Activated CD8-positive, alpha-beta memory T cell treated with anti-CD3 and anti-CD28 coated beads for 4 hours (primary cell): ENCODE measurements around the gene ZFYVE1.
"Not testable (repeated sequence)": the region's sequence is repeated elsewhere in the genome, so short reads cannot be mapped to it uniquely, and the experiment has no call there.

Experiments
- DNase-seq, 2 donors: peaks; one replicate each; pipeline ENCODE4 v3.0.0-alpha.2; 2020; ENCODE audit warnings: low read depth in 2 of 2

The ZFYVE1 gene

DNA sequence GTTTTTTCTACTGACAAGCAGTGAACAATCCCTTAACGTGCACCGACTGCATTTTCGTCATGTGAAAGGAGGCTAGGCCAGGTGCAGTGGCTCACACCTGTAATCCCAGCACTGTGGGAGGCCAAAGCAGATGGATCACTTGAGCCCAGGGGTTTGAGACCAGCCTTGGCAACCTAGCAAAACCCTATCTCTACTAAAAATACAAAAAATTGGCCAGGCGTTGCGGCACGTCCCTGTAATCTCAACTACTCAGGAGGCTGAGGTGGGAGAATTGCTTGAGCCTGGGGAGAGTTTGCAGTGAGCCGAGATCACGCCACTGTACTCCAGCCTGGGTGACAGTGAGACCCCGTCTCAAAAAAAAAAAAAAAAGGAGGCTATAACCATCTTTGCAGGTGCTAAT is 22.3 kb downstream of the ZFYVE1 start:
- DNase-seq: not testable (repeated sequence)

DNA sequence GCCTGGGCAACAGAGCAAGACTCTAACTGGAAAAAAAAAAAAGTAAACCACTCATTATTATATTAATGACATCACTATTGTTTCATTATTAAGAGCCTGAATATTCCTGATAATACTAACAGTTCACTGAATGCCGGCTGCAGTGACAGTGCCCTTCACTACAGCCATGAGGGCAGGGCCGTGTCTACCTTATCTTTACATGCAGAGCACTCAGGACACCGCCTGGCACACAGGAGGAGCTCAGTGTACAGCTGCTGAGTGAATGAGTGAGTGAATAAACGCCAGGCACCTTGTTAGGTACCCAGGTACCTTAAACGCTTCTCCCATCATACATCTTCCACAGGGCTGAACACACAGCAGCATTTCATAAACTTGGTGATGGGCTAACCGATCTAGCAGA is 23.2 kb downstream of the ZFYVE1 start:
- DNase-seq: no peak

DNA sequence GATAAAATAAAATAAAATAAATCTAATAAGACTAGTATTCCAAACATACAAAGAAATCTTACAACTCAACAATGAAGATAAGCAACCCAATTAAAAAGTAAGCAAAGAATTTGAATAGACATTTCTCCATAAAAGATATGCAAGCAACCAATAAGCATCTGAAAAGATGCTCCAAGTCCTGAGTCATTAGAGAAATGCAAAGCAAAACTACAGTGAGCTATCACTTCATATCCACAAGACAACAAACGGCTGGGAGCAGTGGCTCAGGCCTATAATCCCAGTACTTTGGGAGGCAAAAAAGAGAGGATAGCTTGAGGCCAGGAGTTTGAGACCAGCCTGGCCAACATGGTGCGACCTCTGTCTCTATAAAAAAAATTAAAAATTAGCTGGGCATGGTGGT is 26.8 kb downstream of the ZFYVE1 start:
- DNase-seq: no peak

GRCh38 chr14:72999316-72999715 is 27.6 kb downstream of the ZFYVE1 start:
- no peak for DNase-seq

DNA sequence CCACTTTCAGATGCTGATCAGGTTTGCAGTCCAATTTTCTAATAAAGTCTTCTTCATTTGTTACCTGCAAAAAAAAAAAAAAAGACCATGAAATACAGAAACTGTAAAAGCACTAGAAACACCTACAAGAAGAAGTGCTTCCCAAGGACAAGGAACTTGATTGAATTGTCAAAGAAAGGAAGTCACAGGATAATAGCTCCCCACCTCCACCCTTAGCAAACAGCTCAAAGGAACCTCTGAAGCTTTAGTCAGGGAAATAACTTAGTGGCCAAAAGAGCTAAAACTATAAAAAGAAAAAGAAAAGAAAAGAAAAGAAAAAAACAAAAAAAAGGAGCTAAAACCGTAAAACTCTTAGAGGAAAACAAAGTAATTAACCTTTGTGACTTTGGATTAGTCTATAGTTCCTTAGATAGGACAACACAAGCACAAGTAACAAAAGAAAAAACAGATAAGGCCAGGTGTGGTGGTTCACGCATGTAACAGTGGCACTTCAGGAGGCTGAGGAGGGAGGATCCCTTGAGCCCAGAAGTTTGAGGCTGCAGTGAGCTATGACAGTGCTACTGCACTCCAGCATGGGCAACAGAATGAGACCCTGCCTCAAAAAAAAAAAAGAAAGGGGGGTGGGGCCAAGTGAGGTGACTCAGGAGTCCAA is 28.5 kb downstream of the ZFYVE1 start:
- no peak for DNase-seq

GRCh38 chr14:72996916-72997315 is 30.0 kb downstream of the ZFYVE1 start:
- DNase-seq: no peak

DNA sequence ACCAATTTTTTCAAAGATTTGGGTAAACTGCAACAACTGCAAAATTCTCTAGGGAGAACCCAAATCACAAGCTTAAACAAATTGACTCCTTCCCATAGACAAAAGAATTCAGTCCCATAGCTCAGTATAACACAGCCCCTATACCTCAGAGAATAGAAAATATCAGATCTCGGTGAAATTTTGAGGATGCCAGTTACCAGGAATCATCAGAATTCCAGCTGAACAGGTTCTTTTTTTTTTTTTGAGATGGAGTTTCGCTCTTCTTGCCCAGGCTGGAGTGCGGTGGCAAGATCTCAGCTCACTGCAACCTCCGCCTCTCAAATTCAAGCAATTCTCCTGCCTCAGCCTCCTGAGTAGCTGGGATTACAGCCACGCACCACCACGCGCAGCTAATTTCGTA is 36.7 kb downstream of the ZFYVE1 start:
- no peak for DNase-seq

GRCh38 chr14:72986857-72987256 is 40.0 kb downstream of the ZFYVE1 start:
- no peak for DNase-seq

GRCh38 chr14:72986214-72986613 is 40.7 kb downstream of the ZFYVE1 start:
- DNase-seq: no peak

- no peak for DNase-seq
These were observed 44.7 kb downstream of the ZFYVE1 start for GRCh38 chr14:72982146-72982708.

DNA sequence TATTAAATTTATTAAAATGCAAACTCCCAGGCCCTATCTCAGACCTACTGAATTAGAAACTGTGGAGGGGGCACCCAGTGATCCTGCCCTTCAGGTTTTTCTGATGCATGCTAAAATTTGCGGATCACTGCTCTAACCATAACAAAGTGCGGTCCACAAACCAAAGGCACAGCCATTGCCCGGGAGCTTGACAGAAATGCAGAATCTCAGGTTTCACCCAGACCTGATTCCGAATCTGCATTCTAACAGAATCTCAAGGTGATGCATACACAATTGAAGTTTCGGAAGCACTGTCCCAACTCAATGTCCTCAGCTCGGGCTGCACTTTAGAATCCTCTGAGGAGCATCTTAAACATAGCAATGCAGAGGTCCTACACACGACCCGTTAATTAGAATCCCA is 46.0 kb downstream of the ZFYVE1 start:
- DNase-seq: no peak

DNA sequence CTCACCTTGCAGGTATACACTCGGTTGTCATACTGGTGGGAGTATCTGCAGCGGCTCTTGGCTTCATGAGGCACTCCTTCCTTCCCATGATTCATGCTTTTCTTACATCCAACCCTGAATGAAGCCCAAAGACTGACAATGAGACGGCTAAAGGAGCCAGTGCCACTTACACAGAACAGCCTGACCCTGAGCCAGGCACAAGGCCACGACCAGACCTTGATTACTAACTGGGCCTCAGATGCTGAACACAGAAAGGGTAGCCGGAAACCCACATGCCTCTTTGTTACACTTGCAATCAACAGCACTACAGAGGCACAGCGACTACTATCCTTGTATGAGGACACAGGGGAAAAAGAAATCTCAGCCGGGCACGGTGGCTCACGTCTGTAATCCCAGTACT is 48.0 kb downstream of the ZFYVE1 start:
- no peak for DNase-seq

DNA sequence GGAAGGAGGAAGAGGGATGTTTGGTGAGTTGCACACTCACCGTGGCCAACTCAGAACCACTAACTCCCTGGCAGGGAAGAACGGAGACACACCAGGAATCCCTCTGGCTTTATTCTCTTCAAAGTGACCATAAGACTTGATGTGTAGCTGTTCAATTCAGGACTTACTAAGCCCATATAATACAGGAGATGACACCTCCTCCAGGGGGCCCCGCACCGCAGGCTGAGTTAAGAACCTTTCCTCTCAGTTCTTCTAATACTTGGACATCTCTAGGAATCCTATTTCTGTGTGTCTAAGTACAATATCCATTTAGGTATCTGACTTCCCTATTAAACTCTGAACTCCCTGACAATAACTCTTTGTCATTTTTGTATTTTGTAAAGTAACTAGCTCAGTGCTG is 51.1 kb downstream of the ZFYVE1 start:
- no peak for DNase-seq

DNA sequence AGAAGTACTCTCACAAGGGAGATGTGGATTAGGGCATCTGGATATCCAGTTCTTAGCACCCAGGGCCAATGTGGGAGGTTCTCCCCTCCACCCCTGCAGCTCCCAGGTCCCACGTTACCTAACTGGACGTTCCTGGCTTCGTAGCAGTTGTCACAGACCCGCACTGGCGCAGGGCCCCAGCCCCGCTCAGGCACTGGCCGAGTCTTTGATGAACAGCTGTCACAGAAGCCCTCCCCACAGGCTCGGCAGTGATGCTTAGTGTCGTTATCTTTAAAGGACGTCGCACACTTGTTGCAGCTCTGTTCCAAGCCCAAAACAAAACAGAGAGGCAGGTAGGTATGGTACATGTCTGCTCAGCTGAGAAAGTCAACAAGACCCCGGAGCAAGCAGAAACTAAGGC is 52.2 kb downstream of the ZFYVE1 start:
- DNase-seq: no peak

GRCh38 chr14:72970824-72971434 is 56.0 kb downstream of the ZFYVE1 start:
- no peak for DNase-seq

- no peak for DNase-seq
These were observed 56.8 kb downstream of the ZFYVE1 start for GRCh38 chr14:72970058-72970630.

GRCh38 chr14:72968316-72968715 is 58.6 kb downstream of the ZFYVE1 start:
- DNase-seq: no peak

- no peak for DNase-seq
These were observed 60.9 kb downstream of the ZFYVE1 start for GRCh38 chr14:72966038-72966437.

DNA sequence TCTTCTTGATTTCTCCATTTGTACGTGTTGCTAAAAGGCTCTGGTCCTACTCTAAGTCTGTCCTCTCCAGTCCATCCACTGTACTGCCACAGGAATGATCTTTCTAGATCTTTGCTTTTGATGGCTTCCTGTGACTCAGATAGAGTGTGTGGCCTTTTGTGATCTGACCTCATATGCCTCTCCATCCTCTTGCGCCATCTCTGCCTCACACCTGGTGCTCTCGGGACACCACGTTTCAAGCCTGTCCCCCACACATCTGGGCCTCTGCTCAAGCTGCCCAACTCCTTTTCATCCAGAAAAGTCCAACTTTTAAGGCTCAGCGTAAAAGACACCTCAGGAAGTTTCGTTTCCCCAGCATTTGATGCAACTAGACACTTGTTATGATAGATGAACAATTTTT is 61.7 kb downstream of the ZFYVE1 start:
- no peak for DNase-seq

DNA sequence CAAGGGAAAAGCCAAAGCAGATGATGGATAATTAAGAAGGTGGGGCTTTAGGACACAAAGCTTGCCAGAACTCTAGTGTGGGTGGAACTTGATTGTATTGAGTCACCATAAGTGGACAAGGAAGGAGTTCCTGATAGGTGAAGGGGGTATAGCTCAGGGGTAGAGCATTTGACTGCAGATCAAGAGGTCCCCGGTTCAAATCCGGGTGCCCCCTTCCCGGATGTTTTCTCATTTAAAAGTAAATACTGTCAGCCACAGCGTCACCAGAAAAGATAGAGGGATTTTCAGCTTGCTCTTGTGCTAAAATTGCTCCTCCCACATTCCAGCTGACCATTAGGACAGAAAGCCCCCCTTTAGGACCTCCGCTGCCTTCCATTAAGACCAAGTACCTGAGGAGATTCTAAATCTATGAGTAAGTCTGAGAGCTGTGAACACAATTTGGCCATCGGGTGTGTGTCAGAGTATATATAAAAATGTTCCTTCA is 64.0 kb downstream of the ZFYVE1 start:
- no peak for DNase-seq

DNA sequence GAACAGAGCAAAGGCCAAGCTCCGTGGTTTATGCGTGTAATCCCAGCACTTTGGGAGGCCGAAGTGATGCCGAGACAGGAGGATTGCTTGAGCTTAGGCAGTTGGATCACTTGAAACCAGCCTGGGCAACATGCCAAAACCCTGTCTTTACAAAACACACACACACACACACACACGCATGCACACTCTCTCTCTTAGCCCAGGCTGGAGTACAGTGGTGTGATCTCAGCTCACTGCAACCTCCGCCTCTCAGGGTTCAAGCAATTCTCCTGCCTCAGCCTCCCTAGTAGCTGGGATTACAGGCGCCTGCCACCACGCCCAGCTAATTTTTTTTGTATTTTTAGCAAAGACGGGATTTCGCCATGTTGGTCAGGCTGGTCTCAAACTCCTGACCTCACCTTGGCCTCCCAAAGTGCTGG is 64.6 kb downstream of the ZFYVE1 start:
- not testable (repeated sequence) for DNase-seq

DNA sequence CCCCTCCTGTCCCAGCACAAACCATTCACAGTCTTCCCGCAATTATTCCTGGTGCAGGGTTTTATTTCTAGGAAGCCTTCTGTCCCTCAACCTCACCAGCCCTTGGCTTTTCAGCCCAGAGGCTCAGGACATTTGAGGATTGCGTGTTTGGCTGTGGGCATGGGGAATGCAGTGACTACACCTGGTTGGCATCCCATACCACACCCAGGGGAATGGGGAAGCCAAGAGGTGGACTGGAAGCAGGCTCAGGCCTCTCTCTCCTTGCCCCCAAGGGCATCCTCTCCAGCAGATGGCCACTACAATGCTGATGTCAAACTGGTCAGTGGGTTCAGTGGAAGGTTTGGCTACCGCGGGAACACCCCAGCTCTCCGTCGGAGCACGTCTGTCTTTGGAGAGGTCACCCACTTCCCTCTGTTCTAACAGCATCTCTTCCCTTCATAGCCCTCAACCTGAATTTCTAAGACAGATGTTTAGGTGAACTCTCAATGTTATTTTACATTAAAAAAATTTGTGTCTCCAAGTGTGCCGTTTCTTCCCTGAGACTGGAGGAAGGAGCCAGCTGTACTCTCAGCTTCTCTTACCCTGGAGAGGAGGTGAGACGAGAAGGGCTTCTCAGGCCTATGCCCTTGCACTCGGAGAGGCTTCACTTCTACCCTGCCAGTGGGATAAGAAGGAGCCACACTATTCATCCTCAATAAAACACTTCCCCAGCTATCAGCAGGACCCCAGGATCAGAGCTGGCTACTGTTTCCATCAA is 65.1 kb downstream of the ZFYVE1 start:
- DNase-seq: no peak
